HG03280 (cell line): ENCODE results near the gene INTS11.

ENCODE experiments used
- ATAC-seq: cut with Tn5 transposase; IDR thresholded peaks from one replicate; pipeline ENCODE4 v1.9.1; 2021; ENCODE audit warnings: mild to moderate bottlenecking, moderate library complexity; ENCODE audit not compliant: unreplicated experiment

The INTS11 gene

DNA sequence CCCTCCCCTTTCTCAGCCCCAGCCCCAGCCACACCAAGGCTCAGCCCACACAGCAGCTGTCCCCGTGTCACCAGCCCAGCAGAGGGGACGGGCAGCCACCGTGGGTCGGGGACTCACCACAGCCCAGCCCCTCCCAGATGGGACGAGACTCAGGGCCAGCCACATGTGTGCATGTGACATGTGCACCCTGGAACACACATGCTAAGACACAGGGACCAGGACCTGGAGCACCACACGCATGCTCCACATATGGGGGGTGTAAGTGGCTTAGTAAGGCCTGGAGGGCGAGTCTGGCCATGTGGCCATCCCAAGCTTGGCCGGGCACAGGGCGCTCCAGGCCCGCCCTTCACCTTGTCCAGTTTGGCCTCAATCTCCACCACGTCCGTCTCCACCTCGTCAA, 20.7 kb downstream of the INTS11 start:
- ATAC-seq = no peak

DNA sequence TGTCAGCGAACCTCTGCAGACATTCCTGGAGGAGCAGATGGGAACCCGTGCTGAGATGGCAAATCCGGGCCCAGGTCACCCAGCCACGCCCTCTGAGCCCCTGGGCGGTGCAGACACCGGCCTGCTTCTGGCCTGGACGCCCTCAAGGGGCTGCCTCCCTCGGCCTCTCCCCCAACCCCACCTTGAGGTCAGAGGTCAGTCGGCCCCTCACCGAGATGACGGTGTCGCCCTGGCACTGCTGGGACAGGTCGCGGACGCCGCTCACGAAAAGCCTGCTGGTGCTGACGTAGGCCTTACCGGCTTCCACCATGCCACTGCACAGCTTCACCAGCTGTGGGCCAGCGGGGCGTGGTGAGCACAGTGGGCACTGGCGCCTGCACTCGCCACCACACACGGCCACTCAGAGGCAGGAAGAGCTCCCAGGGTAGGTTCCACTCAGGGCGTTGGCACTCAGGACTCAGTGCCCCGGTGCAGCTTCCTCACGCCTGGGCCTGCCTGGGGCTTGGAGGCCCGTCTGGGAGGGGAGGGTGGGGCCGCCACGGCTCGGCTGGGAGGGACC, 21.4 kb downstream of the INTS11 start:
- ATAC-seq = no peak

DNA sequence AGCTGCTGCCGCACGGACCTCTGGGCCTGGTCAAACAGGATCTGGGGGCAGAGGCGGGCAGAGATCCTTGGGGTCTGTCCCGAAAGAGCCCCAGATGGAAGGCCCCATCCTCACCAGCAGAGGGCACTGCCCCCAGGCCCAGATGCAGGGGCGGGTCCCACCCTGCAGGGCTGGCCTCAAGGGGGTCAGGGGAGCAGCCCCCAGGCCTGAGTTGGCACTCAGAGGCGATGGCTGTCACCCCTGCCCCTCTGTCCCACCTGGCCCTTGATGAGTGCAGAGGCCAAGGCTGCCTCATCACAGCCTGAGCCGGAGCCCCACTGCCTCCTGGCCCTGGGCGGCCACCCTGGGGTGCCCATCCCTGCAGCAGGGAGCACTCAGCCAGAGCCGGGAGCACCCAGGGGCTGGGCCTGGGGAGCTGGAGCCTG, 22.4 kb downstream of the INTS11 start:
- ATAC-seq = no peak

DNA sequence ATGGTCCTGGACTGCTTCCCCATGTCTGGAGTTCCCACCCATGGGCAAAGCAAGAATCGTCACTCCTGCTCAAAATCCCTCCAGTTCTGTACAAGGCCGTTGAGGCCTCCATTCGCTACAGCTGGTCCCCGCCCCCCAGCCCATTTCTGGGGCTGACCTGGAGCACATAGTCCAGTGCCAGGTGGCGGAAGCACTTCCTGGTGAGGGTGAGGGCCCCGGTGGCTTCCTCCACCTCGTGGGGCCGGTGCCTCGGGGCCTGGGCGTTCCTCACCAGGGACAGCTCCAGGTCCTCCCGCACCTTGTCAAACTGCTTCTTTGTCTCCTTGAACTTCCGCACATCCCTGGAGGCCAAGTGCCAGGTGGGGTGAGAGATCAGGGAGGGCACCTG, 24.1 kb downstream of the INTS11 start:
- ATAC-seq = no peak

GRCh38 chr1:1299686-1300351, 24.6 kb downstream of the INTS11 start:
- ATAC-seq = no peak

GRCh38 chr1:1298861-1299685, 25.4 kb downstream of the INTS11 start:
- no peak for ATAC-seq

DNA sequence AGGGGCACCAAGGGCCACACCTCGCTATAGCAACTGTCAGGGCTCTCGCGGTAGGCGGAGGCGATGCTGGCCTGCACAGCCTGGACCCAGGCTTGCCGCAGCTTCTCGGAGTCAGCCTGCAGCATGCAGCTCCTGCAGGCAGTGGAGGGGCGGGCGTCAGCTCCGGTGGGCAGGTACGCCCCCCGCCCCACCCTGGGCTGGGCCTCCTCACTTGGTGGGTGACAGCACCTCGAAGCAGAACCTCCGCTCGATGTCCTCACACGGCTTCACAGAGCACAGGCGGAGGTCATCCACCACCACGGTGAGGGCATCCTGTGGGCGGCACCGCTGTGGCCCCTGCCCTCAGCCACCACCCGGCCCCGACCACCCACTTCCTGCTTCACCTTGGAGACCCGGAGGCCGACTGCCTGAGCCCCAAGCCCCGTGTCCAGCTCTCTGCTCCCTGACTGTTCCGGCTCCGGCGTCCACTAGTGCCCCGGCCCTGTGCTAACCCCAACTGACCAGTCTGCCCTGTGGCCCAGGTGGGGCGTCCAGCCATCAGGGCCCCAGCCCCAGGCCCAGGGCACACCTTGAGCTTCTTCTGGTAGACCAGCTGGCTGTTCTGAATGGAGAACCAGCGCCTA, 26.5 kb downstream of the INTS11 start:
- ATAC-seq = no peak

DNA sequence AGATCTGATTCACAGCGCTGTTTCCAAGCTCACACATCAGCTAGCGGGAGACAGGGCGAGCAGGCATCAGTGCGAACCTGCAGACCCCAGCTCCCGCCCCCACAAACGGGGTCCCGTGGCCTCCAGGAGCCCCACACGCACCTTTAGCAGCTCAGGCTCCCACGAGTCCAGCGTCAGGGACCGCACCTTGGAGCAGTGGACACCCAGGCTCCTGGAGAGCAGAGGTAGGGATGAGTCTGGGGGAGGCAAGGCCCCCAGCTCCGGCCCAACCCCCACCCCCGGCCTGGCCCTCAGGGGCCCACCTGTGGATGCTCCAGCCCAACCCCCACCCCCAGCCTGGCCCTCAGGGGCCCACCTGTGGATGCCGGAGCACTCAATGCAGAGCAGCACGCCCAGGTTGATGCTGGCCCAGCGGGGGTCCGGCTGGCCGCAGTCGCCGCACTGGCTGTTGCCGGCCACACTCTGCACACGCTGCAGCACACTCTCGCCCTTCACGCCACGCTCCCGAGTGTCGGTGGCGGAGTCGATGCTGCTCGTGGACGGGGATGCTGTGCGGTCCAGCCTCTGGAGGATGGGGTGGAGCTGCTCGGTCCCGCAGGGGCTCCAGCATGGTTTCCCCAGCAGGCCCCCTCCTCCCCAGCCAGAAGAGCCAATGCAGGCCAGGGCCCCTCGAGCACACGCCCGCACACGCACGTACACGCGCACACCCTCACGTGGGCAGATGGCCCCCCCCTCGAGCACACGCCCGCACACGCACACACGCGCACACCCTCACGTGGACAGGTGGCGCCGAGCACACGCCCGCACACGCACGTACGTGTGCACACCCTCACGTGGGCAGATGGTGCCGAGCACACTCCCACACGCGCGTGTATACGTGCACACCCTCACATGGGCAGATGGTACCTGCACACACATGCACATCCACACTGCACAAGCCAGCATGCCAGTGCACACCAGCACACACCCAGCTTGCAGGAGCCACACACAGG, 28.1 kb downstream of the INTS11 start:
- ATAC-seq = no peak

DNA sequence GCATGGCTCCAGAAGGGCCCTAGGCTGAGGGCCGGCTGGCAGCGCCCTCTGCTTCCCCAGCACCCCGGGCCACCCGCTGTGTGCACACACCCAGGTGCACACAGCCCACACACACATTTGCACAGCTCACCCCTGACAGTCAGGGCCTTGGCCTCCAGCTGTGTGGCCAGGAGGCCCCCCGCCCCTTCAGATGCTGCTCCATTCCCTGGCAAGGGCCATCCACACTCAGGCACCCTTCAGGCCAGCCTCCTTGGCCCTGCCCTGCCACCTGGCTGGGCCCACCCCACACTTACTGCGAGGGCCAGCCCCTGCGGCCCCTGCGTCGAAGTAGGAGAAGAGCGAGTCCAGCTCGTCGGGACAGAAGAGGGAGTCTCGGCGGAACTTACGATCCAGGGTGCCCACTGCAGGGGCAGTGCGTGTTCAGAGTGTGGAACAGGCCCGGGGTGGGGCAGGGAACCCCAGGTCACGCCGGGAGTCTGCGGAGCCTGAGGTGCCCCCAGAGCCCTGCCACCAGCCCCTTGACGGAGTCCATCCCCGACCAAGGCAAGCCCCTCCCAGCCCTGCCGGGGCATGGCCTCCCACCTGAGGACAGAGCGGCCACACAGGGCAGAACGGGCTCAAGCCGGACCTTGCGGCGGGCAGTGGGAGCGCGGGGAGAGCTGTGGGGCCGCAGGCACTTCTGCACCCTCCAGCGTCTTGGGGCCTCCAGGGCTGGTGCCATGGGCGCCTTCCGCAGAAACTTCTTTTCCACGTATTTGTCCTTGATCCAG, 29.1 kb downstream of the INTS11 start:
- ATAC-seq = no peak

- ATAC-seq = no peak
These were observed 30.1 kb downstream of the INTS11 start for GRCh38 chr1:1294250-1294890.

GRCh38 chr1:1293263-1294249, 30.9 kb downstream of the INTS11 start:
- ATAC-seq = no peak

GRCh38 chr1:1292851-1293250, 31.6 kb downstream of the INTS11 start:
- no peak for ATAC-seq

DNA sequence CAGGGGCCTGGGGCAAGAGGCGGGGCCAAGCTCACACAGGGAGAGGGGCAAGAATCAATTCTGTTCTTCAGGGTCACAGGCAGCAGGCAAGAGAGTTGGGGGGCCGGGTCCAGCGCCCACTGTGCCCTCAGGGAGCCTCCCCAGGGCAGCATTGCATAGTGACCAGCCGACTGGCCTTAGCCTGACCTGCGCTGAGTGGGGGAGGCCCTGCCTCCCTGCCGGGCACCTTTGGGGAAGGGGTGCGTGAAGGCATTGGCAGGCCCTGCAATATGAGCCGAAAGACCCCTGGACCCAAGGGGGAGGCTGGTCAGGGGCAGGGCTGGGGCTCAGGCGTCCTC, 32.0 kb downstream of the INTS11 start:
- no peak for ATAC-seq

GRCh38 chr1:1291548-1292441, 32.7 kb downstream of the INTS11 start:
- no peak for ATAC-seq

- ATAC-seq = no peak
These were observed 33.4 kb downstream of the INTS11 start for GRCh38 chr1:1291023-1291528.

- ATAC-seq = no peak
These were observed 34.2 kb downstream of the INTS11 start for GRCh38 chr1:1290238-1290731.
